HL-60 (cell line): Measurements from ENCODE around the gene MFSD2A.

Experiments
- DNase-seq, 2 experiments: peaks; one replicate each; pipeline ENCODE4 v3.0.0-alpha.2; 2010 to 2020; ENCODE audit warnings: low read depth in 1 of 2, low spot score in 1 of 2
- H3K27ac ChIP-seq: fragments of 250-450 bp; sonication (Bioruptor Pico); replicated peaks from 2 replicates; pipeline ENCODE4 v1.5.1; 2020; ENCODE audit warnings: mild to moderate bottlenecking, moderate library complexity
- H3K27me3 ChIP-seq: fragments of 250-450 bp; sonication (Bioruptor Pico); 2 replicates; pipeline ENCODE4 v1.5.1; 2021; ENCODE audit warnings: mild to moderate bottlenecking, moderate library complexity; ENCODE audit not compliant: insufficient read depth, poor library complexity, severe bottlenecking
- H3K4me3 ChIP-seq: replicated peaks from 2 replicates; pipeline ENCODE4 v1.5.1; 2011; ENCODE audit warnings: mild to moderate bottlenecking, control low read depth, low read length; ENCODE audit not compliant: insufficient read depth
- GABPA ChIP-seq: IDR thresholded peaks from 2 replicates; pipeline ENCODE4 v1.6.1; 2012; ENCODE audit warnings: low read depth
- POLR2AphosphoS5 ChIP-seq: IDR thresholded peaks from 2 replicates; pipeline ENCODE4 v1.6.1; 2012; ENCODE audit warnings: low read depth
- SPI1 ChIP-seq: IDR thresholded peaks from 2 replicates; pipeline ENCODE4 v1.6.1; 2012; ENCODE audit warnings: low read depth, mild to moderate bottlenecking, borderline replicate concordance
- TF ChIP-seq, protein P1 (sequence below): IDR thresholded peaks from 2 replicates; pipeline ENCODE4 v1.6.1; 2012; ENCODE audit warnings: low read depth; ENCODE audit not compliant: insufficient replicate concordance
- TF ChIP-seq, protein P2 (sequence below): IDR thresholded peaks from one replicate; pipeline ENCODE4 v1.5.1; 2011; ENCODE audit warnings: low read length, control low read depth, inconsistent platforms; ENCODE audit not compliant: insufficient read depth

The MFSD2A gene

DNA sequence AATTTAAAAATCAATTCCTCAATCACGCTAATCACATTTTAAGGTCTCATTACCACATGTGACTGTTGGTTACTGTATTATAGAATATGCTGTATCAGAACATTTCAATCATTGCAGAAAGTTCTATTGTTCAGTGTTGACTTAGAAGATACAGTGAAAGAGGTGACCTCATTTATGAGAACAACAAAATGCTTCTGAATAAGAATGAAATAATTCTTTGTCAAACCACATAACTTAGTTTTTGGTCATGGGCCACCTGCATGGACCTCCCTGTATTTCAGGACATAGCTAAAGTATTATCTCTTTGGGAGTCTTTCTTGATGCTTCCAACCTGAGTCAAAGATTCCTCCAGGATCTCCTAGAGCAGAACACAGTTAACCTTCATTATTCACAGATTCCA lies 22.3 kb downstream of the MFSD2A start:
- TF ChIP-seq SPI1: no peak
- TF ChIP-seq GABPA: no peak
- TF ChIP-seq, protein P1, sequence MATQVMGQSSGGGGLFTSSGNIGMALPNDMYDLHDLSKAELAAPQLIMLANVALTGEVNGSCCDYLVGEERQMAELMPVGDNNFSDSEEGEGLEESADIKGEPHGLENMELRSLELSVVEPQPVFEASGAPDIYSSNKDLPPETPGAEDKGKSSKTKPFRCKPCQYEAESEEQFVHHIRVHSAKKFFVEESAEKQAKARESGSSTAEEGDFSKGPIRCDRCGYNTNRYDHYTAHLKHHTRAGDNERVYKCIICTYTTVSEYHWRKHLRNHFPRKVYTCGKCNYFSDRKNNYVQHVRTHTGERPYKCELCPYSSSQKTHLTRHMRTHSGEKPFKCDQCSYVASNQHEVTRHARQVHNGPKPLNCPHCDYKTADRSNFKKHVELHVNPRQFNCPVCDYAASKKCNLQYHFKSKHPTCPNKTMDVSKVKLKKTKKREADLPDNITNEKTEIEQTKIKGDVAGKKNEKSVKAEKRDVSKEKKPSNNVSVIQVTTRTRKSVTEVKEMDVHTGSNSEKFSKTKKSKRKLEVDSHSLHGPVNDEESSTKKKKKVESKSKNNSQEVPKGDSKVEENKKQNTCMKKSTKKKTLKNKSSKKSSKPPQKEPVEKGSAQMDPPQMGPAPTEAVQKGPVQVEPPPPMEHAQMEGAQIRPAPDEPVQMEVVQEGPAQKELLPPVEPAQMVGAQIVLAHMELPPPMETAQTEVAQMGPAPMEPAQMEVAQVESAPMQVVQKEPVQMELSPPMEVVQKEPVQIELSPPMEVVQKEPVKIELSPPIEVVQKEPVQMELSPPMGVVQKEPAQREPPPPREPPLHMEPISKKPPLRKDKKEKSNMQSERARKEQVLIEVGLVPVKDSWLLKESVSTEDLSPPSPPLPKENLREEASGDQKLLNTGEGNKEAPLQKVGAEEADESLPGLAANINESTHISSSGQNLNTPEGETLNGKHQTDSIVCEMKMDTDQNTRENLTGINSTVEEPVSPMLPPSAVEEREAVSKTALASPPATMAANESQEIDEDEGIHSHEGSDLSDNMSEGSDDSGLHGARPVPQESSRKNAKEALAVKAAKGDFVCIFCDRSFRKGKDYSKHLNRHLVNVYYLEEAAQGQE: no peak
- no peak for TF ChIP-seq POLR2AphosphoS5
- TF ChIP-seq, protein P2, sequence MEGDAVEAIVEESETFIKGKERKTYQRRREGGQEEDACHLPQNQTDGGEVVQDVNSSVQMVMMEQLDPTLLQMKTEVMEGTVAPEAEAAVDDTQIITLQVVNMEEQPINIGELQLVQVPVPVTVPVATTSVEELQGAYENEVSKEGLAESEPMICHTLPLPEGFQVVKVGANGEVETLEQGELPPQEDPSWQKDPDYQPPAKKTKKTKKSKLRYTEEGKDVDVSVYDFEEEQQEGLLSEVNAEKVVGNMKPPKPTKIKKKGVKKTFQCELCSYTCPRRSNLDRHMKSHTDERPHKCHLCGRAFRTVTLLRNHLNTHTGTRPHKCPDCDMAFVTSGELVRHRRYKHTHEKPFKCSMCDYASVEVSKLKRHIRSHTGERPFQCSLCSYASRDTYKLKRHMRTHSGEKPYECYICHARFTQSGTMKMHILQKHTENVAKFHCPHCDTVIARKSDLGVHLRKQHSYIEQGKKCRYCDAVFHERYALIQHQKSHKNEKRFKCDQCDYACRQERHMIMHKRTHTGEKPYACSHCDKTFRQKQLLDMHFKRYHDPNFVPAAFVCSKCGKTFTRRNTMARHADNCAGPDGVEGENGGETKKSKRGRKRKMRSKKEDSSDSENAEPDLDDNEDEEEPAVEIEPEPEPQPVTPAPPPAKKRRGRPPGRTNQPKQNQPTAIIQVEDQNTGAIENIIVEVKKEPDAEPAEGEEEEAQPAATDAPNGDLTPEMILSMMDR: no peak
- H3K4me3 ChIP-seq: no peak overlapping the region
- H3K27ac ChIP-seq: no peak overlapping the region
- no peaks in the 10 kb centered on the region for H3K27me3 ChIP-seq
- no peak for DNase-seq

DNA sequence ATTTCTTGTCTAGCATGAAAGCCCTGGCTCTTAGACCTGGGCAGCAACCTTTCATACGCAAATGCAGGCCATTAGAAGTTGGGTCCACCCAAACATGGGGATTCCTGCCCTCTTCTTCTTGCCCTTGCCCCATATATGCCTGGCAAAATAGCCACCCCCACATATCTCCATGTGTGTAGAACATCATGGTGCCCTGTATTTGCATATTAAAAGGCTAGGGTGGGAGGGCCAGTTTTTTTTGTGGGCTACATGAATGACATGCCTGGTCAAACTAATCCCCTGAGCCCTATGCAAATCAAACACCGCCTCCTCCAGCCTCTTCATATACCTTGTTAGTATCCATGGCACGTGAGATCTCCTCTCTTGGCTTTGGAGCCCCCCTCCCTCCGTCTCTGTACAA lies 24.7 kb downstream of the MFSD2A start:
- Histone ChIP-seq H3K4me3 (no peak overlapping the region), H3K27me3 (no peaks in the 10 kb centered on the region), H3K27ac (no peak overlapping the region)
- DNase-seq: no peak
- no peak for TF ChIP-seq POLR2AphosphoS5
- TF ChIP-seq, protein P2: no peak
- TF ChIP-seq, protein P1: no peak

DNA sequence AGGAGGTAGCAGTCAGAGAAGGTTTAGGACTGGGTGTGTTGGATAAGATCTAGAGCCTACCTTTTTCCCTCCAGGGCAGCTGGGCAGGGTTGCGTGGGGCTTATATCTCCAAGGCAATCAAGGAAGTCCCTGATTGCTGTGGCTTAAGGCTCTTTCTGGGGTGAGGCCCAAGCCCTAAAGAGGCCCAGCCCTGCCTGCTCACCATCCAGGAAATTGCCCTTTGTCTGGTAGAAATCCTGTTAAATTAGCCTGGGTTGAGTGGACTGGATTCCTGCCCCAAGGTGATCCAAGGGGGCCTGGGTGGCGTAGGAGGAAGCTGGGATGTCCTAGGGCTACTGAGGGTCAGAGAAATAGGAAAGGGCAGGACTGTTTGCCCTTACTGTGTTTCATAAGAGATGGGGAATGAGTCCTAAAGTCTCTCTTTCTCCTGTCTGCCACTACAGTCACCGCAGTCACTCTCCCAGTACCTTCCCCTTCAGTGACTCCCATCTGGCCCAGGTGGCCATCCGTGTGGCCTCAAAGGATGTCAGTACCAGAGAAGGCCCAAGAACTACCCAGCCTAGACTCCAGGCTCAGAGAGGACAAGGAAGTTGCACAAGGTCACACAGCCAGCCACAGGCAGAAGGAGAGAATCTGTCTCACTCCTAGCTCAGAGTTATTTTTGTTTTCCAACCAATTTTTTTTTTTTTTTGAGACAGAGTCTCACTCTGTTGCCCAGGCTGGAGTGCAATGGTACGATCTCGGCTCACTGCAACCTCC lies 25.8 kb downstream of the MFSD2A start:
- DNase-seq: peak in 1 of 2 experiments; percentile 25
- no peak overlapping the region for H3K27ac ChIP-seq
- no peak overlapping the region for H3K4me3 ChIP-seq
- no peak for TF ChIP-seq POLR2AphosphoS5
- TF ChIP-seq, protein P2: no peak
- TF ChIP-seq GABPA: no peak
- TF ChIP-seq, protein P1: no peak
- no peak for TF ChIP-seq SPI1
- H3K27me3 ChIP-seq: no peaks in the 10 kb centered on the region
